GM19467 (cell line): ENCODE measurements around the gene GARIN3.

ENCODE experiments used
- ATAC-seq: cut with Tn5 transposase; IDR thresholded peaks from one replicate; pipeline ENCODE4 v1.9.1; 2021; ENCODE audit warnings: mild to moderate bottlenecking, moderate library complexity; ENCODE audit not compliant: unreplicated experiment

Gene GARIN3

DNA sequence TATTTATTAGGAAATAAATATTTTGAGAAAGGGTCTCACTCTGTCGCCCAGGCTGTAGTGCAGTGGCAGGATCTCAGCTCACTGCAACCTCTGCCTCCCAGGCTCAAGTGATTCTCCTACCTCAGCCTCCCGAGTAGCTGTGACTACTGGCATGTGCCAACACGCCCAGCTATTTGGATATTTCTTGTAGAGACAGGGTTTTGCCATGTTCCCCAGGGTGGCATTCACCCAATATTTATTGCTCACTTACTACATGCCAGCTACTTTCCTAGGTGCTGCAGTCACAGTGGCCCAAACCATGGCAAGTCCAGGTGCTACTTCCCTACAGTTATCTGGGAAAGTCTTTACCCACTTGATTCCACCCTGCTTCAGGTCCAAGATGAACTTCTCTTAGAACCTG lies 15.1 kb downstream of the GARIN3 start:
- no peak for ATAC-seq

DNA sequence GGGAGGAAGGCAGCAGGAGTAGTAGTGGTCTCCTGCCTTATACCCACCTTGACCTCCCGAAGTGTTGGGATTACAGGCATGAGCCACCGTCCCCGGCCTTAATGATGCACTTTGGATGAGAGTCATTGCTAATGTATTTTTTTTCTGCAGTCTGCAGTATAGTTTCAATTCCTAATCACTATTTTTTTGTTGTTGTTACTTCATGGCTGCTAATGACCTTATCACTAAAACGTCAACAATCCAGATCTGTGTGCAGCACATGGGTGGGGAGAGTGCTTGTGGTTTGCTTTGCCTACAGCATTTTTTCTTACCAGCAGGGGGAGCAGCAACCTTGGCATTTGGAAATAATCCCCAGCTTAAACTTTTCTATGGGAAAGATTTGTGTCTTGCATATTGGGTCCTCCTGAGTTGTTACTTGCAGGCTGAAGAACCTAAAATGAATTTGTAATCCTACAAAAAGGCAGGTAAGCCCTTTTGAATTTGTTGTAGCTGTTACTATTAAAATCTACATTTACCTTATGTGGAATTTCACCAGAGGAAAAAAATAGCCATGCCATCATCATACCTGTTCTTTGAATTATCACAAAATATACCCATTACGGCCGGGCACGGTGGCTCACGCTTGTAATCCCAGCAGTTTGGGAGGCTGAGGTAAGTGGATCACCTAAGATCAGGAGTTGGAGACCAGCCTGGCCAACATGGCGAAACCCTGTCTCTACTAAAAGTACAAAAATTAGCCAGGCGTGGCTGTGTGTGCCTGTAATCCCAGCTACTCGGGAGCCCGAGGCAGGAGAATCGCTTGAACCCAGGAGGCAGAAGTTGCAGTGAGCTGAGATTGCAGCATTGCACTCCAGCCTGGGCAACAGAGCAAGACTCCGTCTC lies 17.1 kb downstream of the GARIN3 start:
- ATAC-seq, result peak; percentile 65

DNA sequence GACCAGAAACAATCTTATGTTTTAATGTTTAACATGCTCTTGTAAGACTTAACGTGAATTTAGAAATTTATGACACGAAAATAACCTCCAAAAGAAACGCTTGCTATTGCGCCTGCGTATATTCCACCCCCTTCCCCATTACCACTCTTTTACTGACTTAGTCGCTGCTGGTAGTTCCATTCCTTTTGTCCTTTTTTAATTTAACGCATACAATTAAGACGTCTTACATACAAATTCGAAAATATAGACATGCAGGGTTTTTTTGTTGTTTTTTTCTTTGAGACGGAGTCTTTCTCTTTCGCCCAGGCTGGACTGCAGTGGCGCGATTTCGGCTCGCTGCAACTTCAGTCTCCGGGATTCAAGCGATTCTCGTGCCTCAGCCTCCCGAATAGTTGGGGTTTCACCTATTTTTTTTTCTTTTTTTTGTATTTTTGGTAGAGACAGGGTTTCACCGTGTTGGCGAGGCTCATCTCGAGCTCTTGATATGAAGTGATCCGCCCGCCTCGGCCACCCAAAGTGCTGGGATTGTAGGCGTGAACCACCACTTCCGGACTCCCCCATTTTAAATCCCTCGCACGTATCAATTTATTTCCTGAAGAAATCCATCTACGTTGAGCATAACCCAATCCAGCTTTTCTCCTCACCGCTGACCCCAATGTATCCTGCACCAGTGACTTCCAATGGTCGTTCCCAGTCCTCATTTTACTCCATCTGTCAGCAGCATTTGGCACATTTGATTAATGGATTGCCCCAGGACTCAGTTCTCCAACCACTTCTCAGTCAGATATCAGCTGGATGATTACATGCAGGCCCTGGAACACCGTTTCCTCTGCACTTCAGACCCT lies 22.7 kb downstream of the GARIN3 start:
- ATAC-seq, result peak; percentile 33

DNA sequence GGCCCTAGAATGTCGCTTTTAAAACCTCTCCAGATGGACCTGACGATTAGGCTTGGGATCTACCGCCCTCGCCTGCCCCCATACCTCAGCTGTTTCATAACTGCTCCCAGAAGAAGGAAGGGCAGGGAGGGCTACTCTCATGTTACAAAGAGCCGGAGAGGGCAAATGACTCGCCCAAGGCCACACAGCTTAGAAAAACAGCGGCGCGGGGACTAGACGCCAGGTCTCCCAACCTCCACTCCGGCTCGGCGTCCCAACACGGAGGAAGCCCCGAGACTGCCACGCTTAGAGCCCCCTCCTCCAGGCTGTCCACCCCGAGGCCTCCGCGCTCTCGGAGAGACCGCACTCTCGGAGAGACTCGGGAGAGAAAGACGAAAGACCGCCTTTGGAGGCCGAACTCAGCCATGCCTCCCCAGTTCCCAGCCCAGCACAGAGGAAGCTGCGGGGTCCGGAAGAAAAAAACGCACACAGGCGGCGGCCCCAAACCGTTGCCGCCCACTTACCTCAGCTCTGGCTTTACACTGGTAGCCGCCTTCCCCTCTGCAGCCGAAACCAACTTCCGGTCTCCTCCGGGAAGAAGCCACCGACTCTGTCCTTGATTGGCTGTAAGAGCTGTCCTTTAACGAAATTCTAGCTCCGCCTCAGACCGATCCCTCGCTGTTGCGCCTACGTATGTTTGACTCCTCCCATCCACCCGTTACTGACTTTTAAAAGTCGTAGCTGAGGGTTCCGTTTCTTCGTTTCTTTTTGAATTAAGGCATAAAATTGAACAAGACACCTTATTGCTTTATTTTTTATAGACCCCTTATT lies 23.5 kb downstream of the GARIN3 start, which contains the start of gene MED7:
Gene MED7 (minus strand): TSS at position 549 of the 810 bp plus-strand sequence. CDS start 3,434 bp downstream, outside the sequence.
- peak; percentile 100 for ATAC-seq

DNA sequence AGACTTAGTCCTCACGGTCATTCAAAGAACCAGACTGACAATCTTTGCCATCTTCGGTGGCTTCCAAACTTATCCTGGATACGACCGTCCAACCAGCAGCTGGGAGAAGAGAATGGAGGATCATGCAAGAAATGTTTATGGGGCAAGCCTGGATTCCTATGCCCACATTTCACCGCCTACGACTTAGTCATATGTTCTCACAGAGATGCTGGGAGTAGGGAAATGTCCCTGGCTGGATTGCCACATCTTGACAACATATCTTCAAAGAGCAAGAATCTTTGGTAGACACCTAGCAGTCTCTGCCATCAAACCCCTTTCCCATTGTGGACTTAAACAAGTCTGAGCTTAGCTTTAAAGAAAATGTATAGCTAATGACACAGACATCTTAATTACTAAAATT lies 28.4 kb downstream of the GARIN3 start:
- ATAC-seq, result no peak

DNA sequence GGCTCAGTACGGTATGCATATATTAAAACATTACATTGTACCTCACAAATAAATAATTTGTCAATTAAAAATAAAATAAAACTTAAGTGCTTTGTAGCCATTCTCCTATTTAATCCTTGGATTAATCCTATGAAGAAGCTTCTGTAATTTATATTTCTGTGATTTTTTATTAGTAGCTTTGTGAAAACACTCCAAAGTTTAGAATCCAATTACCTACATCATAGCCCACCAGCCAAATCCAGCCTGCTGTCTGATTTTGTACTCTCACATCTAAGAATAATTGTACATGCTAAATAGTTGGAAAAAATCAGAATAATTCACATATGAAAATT lies 33.8 kb downstream of the GARIN3 start:
- ATAC-seq, result no peak

DNA sequence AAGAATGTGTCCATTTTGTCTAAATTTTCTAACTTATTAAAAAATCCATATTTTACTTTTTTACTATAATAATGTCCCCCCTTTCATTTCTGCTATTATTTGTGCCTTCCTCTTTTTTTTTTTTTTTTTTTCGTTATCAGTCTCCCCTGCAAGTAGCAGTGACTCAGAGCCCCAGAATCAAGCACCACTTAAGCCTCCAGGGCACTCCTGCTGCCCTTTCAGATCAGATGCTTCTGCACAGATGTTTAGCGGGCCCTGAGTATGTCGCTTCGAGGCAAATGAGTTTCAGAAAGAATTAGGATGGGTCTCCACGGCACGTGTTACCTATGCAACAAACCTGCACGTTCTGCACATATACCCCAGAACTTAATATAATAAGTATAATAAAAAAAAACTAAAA lies 35.1 kb downstream of the GARIN3 start:
- ATAC-seq, result no peak

DNA sequence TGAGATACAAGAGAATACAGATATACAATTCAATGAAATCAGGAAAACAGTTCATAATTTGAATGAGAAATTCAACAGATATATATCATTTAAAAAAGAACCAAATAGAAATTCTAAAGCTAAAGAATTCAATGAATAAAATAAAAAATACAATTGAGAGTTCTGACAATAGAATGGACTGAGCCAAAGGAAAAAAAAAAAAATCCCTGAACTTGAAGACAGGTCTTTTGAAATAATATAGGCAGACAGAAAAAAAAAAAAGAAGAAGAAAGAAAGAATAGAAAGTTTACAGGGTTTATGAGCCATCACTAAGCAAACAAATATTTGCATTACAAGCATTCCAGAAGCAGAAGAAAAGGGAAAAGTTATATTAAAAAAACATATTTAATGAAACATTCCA lies 44.4 kb downstream of the GARIN3 start:
- no peak for ATAC-seq

DNA sequence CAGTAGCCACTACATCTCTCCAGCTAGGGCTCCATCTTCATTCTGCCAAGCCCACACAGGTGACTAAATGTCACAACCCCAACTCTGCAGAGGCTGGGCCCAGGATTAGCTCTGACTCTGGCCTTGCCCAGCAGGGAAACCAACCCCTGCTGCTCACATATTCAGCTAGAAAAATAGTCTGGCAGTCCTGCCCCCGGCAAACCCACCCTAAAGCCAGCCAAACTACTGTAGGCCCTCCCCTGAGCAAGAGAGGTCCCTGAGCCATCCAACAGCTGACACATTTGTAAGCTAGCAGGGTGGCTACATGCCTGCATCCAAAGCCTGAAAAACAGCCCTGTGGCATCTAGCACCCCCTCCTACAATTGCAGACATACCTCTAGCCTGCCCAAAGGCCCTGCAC lies 46.0 kb downstream of the GARIN3 start:
- no peak for ATAC-seq

DNA sequence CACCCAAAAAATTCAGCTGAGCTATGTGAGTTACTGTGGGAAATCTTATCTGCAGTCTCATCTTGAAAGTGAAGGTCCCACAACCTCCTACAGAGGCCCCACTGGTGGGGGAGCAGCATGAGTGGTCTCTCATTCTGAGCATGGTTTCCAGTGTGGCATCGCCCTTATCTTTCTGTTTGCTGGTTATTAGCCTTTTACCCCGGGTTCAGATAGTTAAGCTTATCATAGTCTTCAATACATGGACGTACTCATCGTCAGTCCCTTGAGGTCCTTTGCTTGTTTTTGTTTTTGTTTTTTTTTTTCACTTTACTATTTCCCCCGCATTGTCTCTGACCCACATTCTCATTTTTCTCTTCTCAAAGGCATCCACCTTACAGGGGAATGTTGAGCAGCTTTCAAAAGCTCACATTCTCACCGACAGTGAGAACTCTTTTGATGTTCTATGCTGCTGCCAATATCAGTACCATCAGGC lies 49.5 kb downstream of the GARIN3 start:
- no peak for ATAC-seq

DNA sequence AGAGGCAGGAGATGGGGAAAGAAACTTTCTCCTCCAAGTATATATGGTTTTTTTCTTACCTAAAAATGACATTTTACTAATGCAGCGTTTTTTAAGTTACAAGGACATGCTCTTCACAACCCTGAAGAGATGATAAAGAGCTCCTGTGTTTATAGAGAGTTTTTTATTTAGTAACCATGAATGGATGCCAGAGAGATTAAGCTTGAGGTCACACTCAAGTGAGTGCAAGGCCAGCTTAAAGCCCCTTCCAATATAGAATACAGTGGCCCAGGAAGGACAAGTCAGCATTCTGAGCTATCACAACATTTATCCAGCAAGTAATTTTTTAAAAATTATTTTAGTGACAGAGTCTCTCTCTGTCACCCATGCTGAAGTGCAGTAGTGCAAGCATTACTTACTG lies 50.6 kb downstream of the GARIN3 start:
- no peak for ATAC-seq

DNA sequence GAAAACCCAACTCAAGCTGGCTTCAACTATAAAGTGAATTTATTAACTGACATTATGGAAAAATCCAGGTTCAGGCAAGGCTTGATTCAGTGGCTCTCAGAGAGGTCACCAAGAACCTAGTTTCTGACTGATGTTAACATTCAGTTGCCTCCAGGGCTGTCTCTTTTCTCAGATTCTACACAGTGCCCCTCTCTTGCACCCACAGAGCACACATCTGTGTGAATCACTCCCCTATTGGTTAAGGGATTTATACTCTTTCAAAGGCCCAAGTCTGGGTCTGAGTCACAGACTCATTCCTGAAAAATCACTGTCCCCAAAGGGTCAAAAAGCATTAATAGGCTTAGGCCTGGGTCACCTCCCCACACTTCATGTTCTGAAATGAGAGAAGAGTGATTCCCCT lies 51.1 kb downstream of the GARIN3 start:
- ATAC-seq, result no peak

DNA sequence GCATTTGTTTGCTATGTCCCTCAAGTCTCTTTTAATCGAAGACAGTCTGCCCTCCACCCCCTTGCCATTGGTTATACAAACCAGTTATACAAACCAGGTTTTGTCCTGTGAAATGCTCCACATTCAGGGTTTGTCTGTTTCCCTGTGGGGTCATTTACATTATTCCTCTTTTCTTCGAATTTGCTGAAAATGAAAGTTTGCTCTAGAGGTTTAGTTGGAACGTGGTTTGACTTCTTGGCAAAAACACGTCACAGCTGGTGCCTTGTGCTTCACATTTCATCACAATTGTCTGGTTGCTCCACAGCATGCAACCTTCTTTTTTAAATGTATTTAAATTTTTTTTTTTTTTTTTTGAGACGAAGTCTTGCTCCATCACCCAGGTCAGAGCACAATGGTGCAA lies 53.1 kb downstream of the GARIN3 start:
- ATAC-seq, result no peak
